T-helper 2 cell (primary cell): ENCODE measurements around the gene SLC2A13.

Experiments
- DNase-seq, 5 experiments: peaks; one replicate each; pipeline versions ENCODE4 v3.0.0 to v3.0.0-alpha.2; 2012 to 2022
- total RNA-seq, 2 donors: gene quantifications; one replicate each; lab custom pipeline; 2026; lab: John Stamatoyannopoulos, UW

SLC2A13 gene
- 6.9 to 7.5 reads per million in 2 donors for total RNA-seq

DNA sequence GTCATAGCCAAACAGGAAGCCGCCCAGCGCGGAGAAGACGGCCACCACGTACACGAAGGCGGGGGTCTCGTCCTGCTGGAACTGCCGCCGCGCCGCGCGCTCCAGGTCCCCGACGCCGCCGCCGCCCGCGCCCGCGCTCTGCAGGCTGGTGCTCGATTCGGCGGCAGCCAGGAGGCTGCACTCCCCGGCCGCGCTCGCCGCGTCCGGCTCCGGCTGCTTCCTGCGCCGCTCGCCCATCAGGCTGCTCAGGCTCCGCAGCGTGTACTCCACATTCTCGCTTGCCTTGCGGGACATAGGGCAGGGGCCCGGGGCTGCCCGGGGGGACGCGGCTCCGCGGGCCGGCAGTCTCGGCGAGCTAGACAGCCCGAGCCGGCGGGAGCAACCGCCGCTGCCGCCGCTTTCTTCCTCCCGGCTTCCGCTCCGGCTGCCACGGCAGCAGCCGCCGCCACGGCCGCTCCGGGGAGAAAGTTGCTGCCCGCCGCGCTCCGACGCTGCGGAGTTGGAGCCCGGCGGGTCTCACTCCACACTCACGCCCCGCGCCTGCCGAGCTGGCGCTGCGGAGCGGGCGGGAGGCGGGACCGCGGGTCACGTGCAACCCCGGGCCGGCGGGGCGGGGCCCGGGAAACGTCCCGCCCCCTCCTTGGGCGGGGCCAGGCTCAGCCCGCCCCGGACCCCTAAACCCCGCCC is at the start of gene SLC2A13:
Gene SLC2A13 (minus strand): TSS at position 567 of the 687 bp plus-strand sequence. CDS start 273 bp downstream, at position 294.
- peak; percentile 51 to 76 (median 67) for DNase-seq

DNA sequence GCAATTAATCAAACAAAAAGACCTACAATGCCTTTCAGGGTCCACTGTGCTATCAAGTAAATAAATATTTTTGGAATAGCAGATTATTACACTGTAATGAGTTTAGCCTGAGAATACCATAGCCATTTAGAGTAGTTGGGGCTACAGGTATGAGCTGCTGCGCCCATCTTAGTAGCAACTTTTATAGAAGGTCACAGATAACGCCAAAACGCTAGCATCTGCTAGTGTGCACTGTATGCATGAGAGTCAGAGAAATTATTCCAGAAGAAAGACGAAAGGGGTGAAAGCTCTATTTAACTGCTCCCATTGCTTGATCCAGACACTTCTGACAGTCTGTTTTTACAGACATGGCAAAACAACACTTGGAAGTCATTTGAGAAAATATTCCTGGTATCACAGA is 48.5 kb upstream of the SLC2A13 start:
- no peak for DNase-seq

DNA sequence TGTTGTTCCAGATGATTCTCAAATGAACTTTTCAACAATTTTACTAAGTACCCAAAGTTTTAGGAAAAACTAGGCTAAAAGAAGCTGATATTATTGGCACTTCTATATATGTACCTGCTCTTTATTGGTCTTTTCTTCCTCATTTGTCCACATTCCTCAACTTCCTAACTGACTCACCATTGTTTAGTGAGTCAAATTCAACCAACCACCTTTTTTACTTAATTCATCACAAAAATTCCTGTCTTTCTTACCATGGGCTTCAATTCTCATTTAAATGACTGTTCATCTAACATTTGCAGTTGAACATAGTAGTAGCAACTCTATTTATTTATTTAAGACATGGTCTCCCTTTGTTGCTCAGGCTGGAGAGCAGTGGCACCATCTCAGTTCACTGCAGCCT is 47.6 kb upstream of the SLC2A13 start:
- no peak for DNase-seq

DNA sequence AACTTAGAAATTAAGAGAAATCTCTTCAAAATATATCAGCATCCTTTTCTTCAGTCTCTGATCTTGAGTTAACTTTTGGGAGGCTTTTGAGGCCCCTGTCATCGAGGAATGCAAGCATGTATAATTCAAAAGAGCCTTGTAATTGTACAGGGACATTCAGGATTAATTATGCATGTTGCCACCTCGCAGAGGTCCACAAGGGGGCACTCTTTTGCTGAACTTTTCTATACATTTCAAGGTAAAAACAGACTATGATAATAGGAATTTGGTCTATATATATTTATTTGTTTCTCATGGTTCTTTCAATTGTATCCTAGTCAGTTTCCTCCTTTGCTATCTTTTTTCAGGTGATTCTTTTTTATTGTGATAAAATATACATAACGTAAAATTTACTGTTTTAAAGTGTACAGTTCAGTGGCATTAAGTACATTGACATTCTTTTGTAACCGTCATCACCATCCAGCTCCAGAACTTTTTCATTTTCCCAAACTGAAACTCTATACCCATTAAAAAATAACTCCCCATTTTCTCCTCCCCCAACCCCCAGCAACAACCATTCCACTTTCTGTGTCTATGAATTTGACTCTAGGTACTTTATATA is 47.0 kb upstream of the SLC2A13 start:
- peak in 3 of 5 experiments; percentile 9 to 34 (median 31) for DNase-seq

DNA sequence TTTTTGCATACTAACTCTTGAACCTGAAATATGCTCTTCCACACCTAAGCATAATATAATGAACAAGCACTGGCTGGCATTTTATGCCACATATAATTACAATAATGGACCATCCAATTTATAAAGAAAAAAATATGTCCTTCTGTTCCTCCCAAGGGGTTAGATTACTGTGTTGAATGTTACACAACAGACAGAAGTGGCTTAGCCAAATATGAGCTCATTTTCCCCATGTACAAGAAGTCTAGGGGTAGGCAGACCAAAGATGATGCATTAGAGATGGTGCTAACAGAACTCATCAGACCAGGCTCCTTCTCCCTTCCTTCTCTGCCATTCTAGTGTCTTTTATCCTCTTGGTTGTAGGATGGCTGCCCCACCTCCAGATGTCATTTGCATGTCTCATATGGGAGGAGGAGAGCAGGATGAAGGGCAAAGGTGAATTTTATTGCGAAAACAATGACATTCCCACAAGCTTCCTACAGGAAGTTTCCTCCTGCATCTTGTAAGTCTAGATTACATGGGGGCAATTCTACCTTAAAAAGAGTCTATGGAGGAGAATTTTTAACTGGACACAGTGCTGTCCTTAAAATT is 43.9 kb upstream of the SLC2A13 start:
- no peak for DNase-seq

DNA sequence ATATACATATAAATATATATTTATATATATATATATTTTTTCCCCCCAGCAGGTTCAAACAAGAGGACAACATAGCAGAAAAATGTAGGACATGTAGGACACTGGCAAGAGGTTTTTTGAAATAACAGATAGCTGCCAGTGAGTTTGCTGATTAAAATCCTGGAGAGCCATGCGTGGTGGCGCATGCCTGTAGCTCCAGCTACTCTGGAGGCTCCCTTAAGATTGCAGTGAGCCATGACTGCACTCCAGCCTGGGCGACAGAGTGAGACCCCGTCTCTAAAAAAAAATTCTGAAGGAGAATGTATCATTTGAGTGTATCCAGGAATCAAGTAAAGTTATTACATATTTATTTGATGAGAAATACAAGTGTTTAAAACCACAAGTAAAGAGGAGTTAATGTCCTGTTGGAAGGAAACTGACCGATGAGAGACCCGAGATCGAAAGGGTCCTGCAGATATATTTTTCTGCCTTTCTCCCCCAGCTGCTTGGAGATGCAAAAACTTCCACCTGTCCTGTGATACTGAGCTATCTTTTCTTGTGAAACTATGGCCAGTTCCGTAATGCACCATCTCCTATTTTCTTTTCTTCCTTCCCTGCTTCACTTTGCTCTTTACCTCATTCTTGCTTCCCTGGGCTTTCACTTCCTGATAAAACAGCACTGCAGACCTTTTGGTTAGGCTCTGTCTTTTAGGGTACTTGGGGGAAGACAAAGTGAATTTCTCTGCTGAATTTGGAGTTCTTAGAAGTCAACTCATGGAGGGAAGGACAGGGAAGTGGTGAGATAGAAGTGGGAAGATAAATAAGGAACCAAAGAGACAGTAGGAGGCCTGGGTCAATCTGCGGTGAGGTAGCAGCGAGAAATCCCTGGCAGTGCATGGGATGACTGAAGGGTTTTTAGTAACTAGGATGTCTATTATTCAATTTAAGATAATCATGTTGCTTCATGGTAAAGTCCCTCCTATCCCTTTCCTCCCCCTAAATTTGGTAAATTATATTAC is 41.2 kb upstream of the SLC2A13 start:
- DNase-seq, result peak in 1 of 5 experiments; percentile 51

DNA sequence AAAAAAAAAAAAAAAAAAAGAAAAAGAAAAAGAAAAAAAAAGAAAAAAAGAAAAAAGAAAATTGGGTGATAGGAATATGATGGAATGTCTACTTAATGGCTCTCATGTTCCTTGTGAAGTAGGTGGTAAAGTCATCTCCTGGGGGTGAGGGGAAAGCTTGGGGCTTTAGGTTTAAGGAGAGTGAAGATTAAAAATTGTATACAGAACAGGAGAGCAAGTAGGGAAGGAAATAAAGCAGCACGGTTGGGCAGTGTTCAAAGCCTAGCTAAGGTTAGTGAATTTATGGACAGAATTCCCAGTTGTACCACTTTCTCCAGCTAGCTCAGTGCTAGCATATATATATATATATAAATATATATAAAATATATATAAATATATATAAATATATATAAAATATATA is 40.0 kb upstream of the SLC2A13 start:
- DNase-seq, result peak in 1 of 5 experiments; percentile 56

DNA sequence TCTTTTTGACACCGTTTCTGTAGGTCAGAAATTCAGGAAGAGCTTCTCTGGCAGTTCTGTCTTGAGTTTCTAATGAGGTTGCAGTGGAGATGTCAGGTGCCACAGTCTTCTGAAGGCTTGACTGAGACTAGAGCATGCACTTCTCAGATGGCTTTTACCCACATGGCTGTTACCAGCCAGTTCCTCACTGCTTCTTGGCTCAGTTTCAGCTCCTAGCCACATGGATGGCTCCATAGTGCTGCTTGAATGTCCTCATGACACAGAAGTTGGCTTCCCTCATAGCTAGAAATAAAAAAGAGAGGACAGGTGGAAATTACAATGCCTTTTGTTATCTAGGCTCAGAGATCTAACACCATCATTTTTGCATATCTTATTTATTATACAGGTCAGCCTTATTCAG is 38.1 kb upstream of the SLC2A13 start:
- peak in 1 of 5 experiments; percentile 20 for DNase-seq

DNA sequence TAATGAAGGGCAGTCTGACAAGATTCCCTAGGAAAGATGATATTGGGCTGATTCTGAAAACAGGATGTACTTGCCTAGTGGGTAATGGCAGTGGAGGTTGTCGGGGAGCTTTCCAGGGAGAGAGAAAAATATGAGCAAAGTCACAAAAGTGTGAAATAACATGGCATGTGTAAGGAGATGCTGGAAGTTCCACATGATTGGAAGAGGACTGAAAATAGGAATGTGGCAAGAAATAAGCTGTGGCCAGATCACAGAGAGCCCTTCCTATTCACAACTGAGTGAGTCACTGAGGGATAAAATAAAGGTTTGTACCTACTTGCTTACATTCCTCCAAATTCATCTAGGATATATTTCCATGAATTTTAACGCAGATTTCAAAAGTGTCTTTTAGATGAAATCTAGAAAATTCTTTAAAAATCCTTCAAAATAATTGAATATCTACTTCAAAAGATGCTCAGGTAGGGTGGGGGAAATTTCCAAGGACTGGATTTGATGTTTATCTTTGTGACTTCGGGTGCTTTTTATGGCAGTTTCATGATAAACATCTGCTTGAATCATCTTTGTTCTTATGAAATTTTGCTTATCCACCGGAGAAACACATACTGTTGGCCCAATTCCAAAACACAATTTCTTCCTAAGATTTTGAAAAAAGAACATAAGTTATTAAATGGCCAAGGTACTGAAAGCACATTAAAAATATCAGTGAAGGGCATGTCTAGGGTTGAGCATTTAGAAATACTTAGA is 36.3 kb upstream of the SLC2A13 start:
- DNase-seq, result no peak

DNA sequence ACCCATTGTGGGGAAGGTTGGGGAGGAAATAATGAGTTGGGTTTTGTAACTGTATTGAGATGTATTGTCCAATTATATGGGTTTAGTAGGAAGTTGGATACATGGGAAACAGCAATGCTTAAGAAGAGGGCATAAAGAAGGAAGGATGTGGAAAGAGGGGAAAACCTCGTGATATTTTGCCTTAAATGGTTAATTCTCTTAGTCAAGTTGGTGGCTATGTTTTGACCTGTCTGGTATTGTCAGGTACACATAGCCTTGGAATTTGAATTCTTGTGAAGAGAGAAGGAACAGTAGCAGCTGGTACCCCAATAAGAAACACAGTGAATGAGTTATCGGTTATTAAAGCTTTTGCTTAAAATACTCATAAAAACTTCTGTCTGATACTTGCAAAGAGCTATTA is 32.6 kb upstream of the SLC2A13 start:
- no peak for DNase-seq

DNA sequence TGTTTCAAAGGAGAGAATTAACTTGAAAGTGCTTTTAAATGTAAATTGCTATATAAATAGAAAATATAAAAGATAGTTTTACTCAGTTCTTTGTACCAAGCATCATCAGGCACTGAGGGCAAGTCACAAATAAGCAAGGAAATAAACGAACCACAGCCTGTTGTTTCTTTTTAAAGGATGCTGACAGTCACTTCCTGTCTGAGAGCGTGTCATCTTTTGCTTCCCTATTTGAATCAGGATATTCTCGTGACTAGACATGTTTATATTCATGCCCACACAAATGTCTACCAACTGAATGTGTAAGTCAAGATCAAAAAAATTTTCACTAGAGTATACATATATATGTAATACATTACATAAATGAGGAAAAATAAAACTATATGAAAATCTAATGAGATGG is 31.4 kb upstream of the SLC2A13 start:
- DNase-seq, result peak in 2 of 5 experiments; percentile 20 to 69

DNA sequence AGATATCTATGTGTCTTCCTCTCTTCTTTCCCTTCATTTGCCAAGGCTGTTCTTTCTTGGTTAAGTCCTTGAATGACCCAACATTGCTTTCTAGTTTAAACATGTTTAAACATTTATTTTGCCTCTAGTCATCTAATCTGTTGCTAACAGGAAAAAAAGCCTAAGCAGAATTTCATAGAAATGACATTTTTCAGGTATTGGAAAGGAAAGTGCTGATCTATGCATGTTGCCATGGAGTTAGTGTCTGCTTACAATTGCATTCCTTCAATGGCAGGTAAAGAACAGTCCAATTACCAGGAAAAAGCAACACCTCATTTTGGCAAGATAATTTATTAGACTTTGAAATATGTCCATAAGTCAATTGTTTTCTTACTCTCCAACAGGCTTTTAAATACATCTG is 21.5 kb upstream of the SLC2A13 start:
- DNase-seq, result no peak

DNA sequence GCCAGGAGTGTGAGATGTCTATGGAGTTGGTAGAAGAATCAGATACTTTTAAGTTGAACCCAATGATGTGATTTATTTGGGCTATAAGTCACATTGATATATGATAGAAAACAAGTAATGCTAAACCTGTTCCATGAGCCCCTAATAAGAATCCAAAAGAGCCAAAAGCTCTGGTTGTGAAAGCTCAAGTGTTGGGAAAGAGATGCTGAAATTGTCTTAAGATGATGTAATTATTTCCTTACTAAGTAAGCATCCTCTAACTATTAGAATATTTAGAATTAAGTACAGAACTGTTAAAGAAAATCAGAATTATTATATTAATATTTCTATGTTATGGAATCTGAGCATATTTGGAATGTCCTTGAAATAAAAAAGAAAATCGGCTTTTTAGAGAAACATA is 17.6 kb upstream of the SLC2A13 start:
- DNase-seq, result no peak

DNA sequence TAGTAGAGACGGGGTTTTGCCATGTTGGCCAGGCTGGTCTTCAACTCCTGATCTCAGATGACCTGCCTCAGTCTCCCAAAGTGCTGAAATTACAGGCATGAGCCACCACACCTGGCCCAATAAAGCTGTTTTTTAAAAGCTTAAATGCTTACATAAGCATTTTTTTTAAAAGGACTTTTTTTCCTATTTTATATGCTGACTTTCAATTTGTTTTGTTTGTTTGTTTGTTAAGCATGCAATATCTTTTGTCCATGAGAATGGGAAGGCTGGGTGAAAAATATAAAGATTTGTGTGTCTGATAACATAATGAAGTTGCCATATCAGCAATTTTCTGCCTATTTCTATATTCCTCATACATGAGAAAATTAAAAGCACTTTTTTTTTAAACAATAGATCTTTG is 17.0 kb upstream of the SLC2A13 start:
- no peak for DNase-seq

DNA sequence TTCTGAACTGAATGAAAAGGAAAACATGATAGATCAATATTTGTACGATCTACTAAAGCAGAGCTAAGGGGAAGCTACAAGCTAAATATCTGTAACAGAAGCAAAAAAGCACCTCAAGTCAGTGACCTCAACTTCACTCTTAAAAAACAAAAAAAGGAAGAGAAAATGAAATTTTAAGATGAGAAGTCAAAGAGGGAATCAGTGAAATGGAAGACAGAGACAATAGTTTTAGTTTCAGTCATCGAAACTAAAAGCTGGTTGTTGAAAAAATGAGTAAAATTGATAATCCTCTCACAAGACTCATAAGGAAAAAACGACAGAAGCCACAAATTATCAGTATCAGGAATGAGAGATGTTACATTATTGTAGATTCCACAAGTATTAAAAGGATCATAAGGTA is 11.9 kb upstream of the SLC2A13 start:
- DNase-seq, result peak in 1 of 5 experiments; percentile 26

DNA sequence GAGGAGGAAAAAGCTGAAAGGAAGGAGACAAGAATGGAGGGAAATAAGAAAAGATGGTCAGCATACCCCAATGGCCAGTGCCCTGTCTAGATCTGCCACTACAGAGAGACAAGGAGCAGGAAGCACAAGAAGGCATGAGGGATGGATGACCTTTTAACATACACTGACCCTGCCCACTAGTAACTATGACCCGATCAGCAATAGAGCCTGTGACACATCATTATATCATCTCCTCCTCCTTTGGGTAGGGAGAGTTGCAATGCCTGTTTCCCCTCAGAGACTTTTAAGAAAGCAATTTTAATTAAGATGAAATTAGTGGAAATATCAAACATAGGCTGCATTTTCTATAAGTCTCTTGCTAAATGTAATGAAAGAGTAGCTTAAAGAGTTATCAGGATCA is 4.7 kb upstream of the SLC2A13 start:
- DNase-seq, result no peak

DNA sequence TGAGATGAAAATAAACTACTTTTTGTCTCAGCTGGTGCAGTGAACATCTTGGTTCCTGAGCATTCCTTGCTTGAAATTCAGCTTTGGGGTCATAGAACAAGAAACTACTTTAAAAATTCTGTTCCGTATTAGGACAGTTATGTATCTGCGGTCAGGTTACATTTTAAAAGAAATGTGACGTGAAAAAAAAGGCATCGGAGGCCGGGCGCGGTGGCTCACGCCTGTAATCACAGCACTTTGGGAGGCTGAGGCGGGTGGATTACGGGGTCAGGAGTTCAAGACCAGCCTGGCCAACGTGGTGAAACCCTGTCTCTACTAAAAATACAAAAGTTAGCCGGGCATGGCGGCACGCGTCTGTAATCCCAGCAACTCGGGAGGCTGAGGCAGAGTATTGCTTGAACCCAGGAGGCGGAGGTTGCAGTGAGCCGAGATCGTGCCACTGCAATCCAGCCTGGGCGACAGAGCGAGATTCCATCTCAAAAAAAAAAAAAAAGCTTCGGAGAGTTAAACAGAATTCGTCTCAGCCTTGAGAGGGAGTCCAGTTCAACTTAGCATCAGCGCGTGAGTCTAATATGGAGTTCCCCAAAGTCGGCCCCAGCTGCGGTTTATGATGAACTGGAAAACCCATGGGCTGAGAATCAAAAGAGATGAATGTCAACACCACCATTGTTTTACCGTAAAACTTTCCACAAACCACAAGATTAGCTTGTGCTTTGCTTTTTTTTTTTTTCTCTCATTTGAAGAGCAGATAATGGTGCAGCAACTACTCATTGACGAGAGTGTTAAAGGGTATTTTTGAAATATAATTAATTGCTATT is 2.1 kb upstream of the SLC2A13 start:
- peak in 1 of 5 experiments; percentile 31 for DNase-seq

DNA sequence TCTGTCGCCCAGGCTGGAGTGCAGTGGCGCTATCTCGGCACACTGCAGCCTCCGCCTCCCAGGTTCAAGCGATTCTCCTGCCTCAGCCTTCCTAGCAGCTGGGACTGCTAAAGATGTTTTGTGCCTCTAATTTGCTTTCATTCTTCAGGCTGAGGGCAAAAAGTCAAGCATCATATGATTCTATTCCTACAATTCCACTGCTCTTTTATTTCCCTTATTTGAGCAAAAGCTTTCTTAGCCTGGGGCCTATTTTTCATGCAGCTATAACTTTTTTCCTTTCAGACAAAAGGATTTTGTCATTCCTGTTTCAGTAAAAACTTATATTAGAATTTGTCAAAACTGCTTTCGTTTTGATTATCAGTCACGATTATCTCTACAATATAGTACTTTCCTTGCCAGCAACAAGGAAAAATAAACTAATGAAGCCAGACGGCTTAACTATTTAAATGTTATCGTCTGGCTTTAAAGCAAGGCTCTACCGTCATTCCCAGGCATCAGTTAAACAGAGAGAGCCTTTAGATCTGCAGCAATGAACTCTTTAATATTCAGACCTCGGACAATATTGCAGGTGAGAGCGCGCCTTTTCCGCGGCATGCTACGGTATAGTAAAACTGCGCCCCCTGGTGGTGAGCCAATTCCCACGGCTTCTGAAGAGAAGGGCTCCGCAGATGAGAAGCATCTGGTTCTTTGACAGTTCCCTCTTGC is 1.4 kb upstream of the SLC2A13 start:
- peak; percentile 71 to 83 (median 80) for DNase-seq

DNA sequence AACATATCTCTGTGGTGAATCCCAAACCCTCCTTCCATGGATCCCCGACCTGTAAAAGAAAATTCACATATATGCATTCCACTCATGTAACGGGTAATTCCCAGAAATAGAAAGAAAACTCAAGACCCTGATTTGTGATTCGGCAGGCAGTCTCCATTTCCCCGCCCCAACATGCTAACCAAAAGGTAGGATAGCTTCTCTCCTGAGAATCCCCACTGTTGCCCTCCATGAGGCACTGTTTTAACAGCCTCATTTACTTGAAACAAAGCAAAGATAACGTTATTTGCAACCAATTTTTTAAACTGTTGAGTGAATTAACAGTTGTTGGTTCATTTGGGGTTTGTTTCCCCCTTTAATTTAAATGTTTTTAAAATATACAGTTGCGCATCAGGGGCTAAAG is 774 bp upstream of the SLC2A13 start:
- no peak for DNase-seq

DNA sequence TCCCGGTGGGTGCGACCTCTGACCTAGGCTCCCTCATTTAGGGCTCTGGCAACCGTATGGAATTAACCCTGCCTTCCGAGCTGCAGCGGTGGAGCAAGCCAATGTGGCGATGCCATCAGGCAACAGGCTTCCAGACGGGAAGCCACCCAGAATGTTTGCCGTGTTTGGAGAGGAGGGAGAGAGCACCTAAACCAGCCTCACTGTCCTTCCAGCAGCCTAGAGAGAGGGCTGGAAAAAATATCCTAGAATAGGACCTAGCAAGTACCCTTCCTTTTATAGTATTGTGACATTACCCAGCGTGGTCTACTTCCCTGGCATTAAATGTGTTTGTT is 287 bp upstream of the SLC2A13 start:
- DNase-seq, result no peak

DNA sequence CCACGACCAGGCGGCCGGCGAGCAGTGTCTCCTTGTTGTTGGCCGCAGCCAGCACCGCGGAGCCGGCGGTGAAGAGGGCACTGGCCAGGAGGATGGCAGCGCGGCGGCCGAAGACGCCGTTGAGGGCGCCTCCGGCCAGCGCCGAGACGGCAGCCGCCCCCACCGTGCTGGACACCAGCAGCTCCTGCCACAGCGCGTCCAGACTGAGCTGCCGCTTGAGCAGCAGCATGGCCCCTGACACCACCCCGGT is 691 bp downstream of the SLC2A13 start:
- no peak for DNase-seq
